BJ (cell line): ENCODE measurements around the gene ST7L. TPM values are rescaled to one million over a fixed set of nuclear protein-coding genes. Genes with fewer than 3 reads are reported as not detected.
A peak's percentile ranks its signal among the peaks of the same experiment; 100 is the strongest.

Experiments used
- CTCF ChIA-PET: fragments of 350-600 bp; formaldehyde crosslinking; extraction: SDS; loops from one replicate; lab custom pipeline; 2021; ENCODE audit warnings: antibody characterized with exemption, inconsistent platforms; lab: Yijun Ruan, JAX
- POLR2A ChIA-PET: fragments of 300-600 bp; sonication (Branson Sonifier 250); formaldehyde crosslinking; extraction: SDS; loops from one replicate; lab custom pipeline; 2021; ENCODE audit warnings: antibody characterized with exemption; lab: Charles Lee
- DNase-seq: peaks from one replicate; pipeline ENCODE4 v3.0.0-alpha.2; 2011; ENCODE audit warnings: low read depth
- H3K27me3 ChIP-seq: 2 replicates; pipeline ENCODE4 v1.6.0; 2011; ENCODE audit warnings: low read length; ENCODE audit not compliant: control insufficient read depth, insufficient read depth
- H3K36me3 ChIP-seq: 2 replicates; pipeline ENCODE4 v1.5.1; 2011; ENCODE audit warnings: low read length; ENCODE audit not compliant: control insufficient read depth, insufficient read depth
- H3K4me3 ChIP-seq: 2 replicates; pipeline ENCODE4 v1.5.1; 2011; ENCODE audit warnings: low read depth, mild to moderate bottlenecking, control low read depth, low read length
- CTCF ChIP-seq: IDR thresholded peaks from 2 replicates; pipeline ENCODE4 v1.5.1; 2011; ENCODE audit warnings: low read depth, mild to moderate bottlenecking, control low read depth, inconsistent platforms, low read length, moderate library complexity; ENCODE audit not compliant: insufficient read depth
- polyA plus RNA-seq: library from polyadenylated mRNA; depleted of rRNA; stranded (reverse); fragments of >200 nt; gene quantifications from 2 replicates; pipeline ENCODE4 v1.2.3, GENCODE V29; 2011

The ST7L gene
- polyA plus RNA-seq, 1 experiment = 7.2 TPM

DNA sequence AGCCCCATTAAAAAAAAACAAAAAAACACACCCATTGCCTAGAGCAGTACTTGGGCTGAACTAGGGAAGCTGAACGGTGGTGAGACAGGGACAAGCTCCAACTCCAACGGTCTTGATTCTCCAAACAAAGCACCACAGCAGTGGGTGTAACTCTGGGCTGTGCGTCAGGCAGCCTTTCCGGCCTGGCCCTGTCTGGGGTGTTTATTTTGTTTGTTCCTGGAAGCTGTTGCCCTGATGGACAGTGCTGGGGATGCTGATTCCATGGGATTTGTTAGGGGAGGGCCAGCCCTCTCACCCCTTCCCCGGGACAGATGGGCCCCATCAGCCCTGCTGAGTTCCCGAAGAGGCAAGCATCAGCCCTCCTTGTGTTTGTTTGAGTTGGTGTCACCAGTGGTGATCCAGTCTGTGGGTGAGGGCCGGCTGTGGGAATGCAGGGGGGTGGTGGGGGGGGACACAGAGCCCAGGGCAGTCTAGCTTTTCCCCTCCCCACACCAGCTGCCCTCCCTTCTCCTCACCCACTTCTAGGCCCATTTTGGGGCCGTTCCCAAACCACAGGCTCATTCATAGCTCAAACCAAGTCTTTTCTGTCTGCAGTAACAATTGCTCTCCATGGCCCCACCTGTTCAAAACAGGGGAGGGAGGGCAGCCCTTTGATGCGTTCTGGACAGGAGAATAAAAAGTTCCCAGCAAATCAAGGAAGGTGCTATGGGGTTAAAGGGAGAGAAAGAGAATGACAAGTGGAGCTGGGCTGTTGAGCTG, 105.7 kb downstream of the ST7L start:
- POLR2A ChIA-PET = interaction anchor here (0.6 to 1.0 kb wide), 2 partner anchors 12 to 198 kb away, joined by 5 to 6 read pairs; no protein-coding TSS in a partner anchor
- DNase-seq = no peak
- no peak overlapping the region for H3K4me3 ChIP-seq
- TF ChIP-seq CTCF = no peak
- CTCF ChIA-PET = interaction anchor here (0.8 to 1.2 kb wide), 4 partner anchors 11 to 108 kb away, joined by 3 to 5 read pairs (median 4); no protein-coding TSS in a partner anchor
- no peaks in the 10 kb centered on the region for H3K36me3 ChIP-seq
- peaks cover 1% of the 10 kb centered on the region for H3K27me3 ChIP-seq

DNA sequence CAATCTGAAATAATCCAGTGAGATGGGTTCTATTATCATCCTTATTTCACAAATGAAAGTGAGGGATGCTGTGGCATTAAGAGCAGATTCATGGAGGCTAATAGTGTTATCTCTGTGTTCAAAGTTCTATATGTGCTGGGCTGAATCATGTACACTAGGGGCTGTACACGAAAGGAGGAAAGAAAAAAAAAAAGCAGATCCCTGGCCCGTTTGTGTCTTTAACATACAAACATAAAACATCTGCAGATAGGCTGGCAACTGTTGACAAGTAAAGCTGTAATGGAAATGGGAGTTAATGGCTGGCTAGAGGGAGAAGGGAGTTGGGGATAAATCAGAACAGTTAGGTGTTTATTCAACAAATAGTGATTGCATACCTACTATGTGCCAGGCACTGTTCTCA, 107.0 kb downstream of the ST7L start:
- CTCF ChIA-PET = interaction anchor here (1.2 to 2.6 kb wide), 3 partner anchors 10 to 116 kb away, joined by 3 to 11 read pairs (median 3); partner anchors contain the start of gene CTTNBP2NL
- H3K27me3 ChIP-seq = peaks cover 1% of the 10 kb centered on the region
- H3K36me3 ChIP-seq = no peaks in the 10 kb centered on the region
- DNase-seq = no peak
- no peak for TF ChIP-seq CTCF
- H3K4me3 ChIP-seq = no peak overlapping the region
- POLR2A ChIA-PET = no interaction called here

DNA sequence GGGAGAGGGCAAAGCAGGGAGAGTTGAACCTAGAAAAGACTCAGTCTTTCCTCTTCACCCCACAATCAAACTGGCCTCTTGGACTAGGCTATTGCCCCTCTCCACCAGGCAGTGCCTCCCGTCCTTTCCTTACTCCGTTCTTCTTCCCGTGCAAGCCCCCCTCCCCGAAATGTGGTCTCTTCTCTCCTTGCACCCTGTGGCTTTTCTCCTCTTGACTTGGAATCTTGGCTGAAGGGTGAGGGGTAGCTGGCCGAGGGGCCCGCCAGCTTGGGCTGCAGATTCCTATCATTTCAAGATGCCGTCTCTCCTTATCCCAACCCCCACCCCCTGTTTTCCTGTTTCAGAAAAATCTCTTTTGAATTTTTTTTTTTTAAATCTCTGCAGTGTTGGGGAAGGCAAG, 108.6 kb downstream of the ST7L start:
- no peak for TF ChIP-seq CTCF
- CTCF ChIA-PET = interaction anchor here (1.2 to 2.6 kb wide), 4 partner anchors 8 to 198 kb away, joined by 3 to 11 read pairs (median 4); no protein-coding TSS in a partner anchor
- Histone ChIP-seq H3K27me3 (peaks cover 1% of the 10 kb centered on the region), H3K36me3 (no peaks in the 10 kb centered on the region), H3K4me3 (no peak overlapping the region)
- POLR2A ChIA-PET = interaction anchor here (0.7 kb wide), 1 partner anchor 514 kb away, joined by 4 read pairs; no protein-coding TSS in a partner anchor
- DNase-seq = no peak

DNA sequence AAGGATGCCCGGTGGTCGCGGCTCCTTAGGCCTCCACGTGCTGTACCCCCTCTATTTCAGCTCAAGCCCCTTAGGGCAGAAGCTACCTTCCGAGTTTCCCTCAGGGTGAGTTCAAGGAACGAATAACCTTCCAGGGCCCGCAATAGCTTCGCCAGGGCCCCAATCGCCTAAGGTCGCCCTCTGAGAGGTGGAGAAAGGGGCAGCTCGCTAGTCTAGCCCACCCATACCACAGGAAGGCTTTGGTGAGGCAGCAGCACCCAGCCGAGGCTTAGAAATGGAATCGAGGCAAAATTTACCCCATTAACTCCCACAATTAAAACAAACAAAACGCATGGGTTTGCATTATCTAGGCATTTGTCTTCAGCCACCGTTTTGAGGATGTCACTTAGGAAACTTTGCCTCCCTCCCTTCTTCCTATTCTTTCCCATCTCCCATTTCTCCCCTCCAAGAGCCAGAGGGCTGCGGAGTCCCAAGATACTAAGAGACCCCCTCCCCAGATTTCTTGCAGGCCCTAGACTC, 109.2 kb downstream of the ST7L start:
- POLR2A ChIA-PET = no interaction called here
- CTCF ChIA-PET = interaction anchor here (1.2 to 2.6 kb wide), 4 partner anchors 8 to 118 kb away, joined by 3 to 11 read pairs (median 4); no protein-coding TSS in a partner anchor
- no peak for TF ChIP-seq CTCF
- no peaks in the 10 kb centered on the region for H3K36me3 ChIP-seq
- peaks cover 1% of the 10 kb centered on the region for H3K27me3 ChIP-seq
- DNase-seq = no peak
- no peak overlapping the region for H3K4me3 ChIP-seq

DNA sequence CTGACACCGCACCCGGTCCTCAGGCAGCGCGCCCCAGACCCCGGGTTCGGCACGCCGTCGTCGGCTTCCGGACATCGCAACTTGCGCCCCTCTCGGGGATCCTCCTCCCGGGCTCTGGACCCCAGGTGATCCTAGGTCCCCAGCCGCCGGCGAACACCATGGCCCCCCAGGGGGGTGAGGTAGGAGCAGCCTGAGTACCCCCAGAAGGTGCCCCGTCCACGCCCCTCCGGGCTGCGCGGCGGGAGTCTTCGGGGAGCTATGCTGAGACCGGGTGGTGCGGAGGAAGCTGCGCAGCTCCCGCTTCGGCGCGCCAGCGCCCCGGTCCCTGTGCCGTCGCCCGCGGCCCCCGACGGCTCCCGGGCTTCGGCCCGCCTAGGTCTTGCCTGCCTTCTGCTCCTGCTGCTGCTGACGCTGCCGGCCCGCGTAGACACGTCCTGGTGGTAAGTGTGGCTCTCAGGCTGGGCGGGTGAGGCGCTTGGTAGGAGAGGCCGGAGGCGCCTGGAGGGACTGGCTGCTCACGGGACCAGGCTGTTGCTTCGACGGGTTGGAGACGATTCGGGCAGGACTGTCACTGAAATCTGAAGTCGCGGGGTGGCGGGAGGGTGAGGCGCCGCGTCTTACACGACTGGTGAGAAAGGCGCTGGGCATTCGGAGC, 109.8 kb downstream of the ST7L start:
- peaks cover 1% of the 10 kb centered on the region for H3K27me3 ChIP-seq
- TF ChIP-seq CTCF = no peak
- DNase-seq = no peak
- ChIA-PET CTCF (interaction anchor here (1.2 to 1.7 kb wide), 3 partner anchors 10 to 118 kb away, joined by 3 to 5 read pairs (median 4); no protein-coding TSS in a partner anchor), POLR2A (no interaction called here)
- no peaks in the 10 kb centered on the region for H3K36me3 ChIP-seq
- peak overlapping the region; percentile 46 for H3K4me3 ChIP-seq
